HG02763 (cell line): ENCODE results near the gene BAIAP2L2.

ENCODE experiments used
- ATAC-seq: cut with Tn5 transposase; IDR thresholded peaks from one replicate; pipeline ENCODE4 v1.9.1; 2021; ENCODE audit warnings: mild to moderate bottlenecking, moderate library complexity; ENCODE audit not compliant: unreplicated experiment

BAIAP2L2 gene

DNA sequence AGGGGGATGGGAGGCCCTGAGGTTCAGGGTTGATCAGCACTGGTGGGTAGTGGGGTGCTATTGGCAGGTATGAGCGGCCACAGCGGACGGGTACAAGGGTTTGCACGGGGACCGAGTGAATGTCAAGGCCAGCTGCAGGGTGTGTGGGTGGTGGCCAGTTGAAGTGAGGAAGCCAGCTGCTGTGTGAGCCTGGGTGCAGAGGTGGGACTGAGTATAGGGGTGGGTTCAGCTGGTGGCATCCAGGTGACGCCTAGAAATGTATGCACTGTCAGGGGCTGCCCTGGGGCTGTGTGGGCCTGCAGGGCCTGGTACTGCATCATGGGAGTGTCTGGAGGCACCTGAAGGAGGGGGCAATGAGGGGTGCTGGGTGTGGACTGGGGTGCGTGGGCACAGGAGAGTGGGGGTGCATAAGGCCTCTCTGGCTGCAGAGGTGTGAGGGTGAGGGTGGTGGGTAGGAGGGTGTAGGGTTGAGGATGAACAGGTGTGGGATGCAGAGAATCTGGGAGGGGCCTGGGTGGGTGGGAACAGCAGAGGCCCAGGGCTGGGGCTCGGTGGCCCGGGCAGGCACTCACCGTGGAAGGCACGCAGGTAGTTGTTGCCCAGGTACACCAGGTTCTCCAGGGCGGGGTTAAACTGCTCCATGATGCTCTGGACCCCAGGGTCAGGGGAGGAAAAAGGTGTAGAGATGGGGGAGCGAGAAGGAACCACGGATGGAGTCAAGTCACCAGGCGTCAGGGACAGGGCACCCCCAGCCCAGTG, 1.7 kb downstream of the BAIAP2L2 start:
- no peak for ATAC-seq

- no peak for ATAC-seq
Measured at GRCh38 chr22:38107692-38108515, 2.6 kb downstream of the BAIAP2L2 start.

DNA sequence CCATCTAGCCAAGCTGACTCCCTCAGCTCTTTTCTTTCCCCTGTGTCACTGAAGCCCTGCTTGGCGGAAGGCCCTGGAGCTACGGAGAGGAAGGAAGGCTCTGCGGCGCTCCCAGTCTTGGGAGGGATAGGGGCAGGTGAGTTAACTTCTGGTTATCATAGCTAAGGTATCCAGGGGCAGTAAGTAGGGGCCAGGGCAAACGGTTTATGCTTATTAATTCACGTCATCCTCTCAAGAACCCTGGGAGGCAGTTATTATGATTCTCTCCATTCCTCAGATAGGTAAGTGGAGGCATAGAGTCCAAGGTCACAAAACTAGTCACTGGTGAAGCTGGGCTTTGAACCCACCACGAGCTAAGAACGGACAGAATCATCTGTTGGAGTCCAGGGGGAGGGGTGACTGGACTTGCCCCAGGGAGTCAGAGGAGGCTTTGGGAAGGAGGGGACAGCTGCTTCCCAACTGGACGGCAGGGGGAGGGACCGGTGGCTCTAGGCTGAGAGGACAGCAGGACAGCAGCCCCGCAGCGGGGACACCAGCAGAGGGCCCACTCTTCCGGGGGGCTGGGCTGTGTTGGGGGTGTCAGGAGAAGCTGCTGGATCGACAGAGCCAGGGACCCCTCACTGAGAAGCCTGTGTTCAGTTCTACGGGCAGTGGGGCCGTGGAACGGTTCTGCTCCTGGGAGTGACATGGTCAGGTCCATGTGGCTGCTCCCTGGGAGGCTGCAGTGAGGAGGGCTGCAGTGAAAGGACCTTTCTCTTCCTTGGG, 3.5 kb downstream of the BAIAP2L2 start:
- ATAC-seq: no peak

GRCh38 chr22:38104084-38104483, 6.4 kb downstream of the BAIAP2L2 start:
- no peak for ATAC-seq

- no peak for ATAC-seq
Measured at GRCh38 chr22:38103641-38104040, 6.8 kb downstream of the BAIAP2L2 start.

DNA sequence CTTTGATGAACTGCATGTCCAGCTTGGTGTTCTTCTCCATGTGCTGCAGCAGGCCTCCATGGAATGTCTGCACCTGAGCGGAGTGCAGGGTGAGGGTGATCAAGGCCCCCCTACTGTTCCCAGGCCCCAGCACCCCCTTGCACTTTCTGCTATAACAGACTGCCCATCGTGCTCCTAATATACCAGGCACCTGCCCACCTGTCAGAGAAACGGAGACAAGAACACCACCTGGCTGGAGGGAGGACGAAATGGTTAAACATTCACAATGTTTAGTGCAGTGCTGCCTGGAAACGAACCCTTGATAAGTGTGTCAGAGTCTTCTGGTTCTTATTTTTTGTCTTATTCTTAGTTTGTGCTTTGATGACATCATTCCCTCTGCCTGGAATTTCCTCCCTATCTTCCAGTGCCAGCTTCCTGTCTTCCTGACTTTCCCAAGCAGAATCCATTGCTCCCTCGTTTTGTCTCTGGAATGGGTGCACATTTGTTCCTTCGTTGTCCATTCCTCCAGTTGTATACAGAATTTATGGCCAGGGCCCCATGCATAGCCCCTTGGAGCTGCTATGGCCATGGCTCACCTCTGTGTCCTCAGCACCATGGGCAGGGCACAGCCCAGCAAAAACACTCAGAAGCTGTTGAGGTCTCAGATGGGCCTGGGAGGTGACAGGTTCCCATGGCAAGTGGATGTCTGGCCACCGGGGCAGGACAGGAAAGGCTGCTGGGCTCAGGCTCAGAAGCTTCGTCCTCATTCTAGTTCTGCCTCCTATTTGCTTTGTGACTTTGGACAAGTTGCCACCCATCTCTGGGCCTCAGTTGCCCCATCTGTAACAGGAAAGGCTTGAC, 11.9 kb downstream of the BAIAP2L2 start:
- no peak for ATAC-seq

GRCh38 chr22:38097557-38098409, 12.7 kb downstream of the BAIAP2L2 start:
- no peak for ATAC-seq

DNA sequence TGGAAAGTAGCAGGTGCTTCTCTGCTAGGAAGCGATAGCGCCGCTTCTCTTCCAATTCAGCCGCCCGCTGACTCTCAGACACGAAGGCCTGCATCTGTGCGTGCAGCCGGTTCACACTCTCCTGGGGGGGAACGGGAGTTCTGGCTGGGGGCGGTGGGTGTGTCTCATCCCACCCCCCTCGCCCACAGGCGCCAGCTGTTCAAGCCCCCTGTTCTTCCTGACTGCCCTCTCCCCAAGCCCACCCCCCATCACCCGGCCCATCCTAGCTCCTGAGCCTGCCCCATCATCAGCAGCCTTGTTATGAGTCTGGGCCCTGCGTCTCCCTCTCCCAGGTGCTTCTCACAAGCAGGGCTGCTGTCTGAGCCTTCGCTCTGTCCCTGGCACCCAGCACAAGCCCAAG, 13.4 kb downstream of the BAIAP2L2 start:
- no peak for ATAC-seq

- ATAC-seq: no peak
Measured at GRCh38 chr22:38089474-38089851, 21.0 kb downstream of the BAIAP2L2 start.

GRCh38 chr22:38088629-38089473, 21.6 kb downstream of the BAIAP2L2 start:
- ATAC-seq: no peak

- no peak for ATAC-seq
Measured at GRCh38 chr22:38087855-38088254, 22.6 kb downstream of the BAIAP2L2 start.

- no peak for ATAC-seq
Measured at GRCh38 chr22:38086942-38087341, 23.5 kb downstream of the BAIAP2L2 start.

DNA sequence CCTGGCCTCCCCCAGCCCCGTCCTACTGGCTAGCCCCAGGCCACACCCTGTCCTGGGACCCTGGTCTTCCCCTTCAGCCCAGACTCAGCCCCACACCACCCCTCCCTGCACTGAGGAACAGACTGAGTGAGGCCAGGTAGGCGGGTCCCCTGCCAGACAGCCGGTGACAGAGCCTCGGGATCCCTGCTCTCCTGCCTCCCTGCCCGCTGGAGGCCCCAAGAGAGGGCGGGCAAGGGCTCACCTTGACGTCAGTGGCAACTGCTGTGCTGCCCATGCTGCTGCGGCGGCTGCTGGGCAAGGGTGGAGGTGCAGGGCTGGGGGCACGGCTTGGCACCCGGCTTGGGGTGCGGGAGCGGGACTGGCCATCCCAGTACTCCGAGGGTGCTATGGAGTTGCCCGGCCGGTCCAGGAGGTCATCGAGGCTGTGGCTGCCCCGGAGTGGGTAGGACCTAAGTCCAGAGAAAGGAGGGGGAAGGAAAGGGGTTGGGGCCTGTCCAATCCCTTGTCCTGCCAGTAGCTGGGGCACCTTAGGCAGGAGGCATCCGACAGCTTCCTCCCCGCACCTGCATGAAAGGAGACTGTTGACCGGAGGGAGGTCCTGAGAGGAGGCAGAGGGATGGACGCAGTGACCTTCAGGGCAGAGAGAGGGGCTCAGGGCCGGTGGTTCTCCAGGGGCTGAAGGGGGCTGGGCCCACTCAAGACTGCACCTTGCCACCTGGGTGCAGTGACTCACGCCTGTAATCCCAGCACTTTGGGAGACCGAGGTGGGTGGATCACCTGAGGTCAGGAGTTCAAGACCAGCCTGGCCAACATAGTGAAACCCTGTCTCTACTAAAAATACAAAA, 24.3 kb downstream of the BAIAP2L2 start:
- ATAC-seq: no peak

DNA sequence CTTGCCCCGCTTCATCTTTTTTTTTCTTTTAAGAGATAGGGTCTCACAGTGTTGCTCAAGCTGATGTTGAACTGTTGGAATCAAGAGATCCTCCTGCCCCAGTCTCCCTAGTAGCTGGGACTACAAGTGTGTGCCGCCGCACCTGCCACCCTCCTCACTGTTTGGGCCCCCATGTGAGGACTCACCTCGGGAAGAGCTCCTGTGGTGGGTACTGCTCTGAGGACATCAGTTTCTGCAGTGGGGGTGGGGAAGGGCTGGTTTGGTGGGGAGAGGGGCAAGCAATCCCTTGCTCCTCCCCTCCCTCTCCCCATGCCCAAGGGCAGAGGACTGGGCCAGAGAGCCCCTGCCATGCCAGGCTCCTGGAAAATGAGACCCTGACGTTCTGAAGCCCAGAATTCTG, 25.0 kb downstream of the BAIAP2L2 start:
- no peak for ATAC-seq

DNA sequence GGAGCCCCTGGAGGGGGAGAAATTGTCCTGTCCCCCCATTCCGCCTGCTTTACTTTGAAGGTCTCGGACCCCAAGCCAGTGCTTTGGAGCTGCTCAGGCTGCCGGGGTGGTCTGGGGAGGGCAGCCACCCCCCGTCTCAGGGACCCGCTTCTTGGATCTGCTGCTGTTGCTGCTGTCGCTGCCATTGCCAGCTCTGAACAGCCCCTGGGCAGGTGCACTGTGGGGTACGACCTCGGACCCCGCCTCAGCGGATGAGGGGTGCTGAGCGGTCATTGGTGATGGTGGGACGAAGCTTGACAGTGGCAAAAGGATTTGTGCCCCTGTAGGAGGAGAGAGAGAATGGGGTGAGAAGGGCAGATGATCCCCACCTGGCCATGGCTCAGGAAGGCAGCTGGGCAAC, 25.4 kb downstream of the BAIAP2L2 start:
- no peak for ATAC-seq

- no peak for ATAC-seq
Measured at GRCh38 chr22:38083931-38084631, 26.4 kb downstream of the BAIAP2L2 start, which contains the start of gene SLC16A8. Gene SLC16A8 (minus strand): TSS chr22:38084184. CDS start chr22:38082873, 1,311 bp downstream.
